H1 (cell line): ENCODE data around the gene ENKUR.

Source experiments
- CTCF ChIP-seq, 3 experiments: IDR thresholded peaks; 1 replicate in 2 of 3; 2 replicates in 1 of 3; pipeline versions ENCODE4 v1.5.1 to v1.6.1; 2011; ENCODE audit warnings: low read length in 3 of 3, mild to moderate bottlenecking in 3 of 3, inconsistent platforms in 2 of 3, low read depth in 1 of 3, moderate library complexity in 1 of 3; ENCODE audit not compliant: insufficient read depth in 1 of 3; ENCODE audit errors: control extremely low read depth in 1 of 3
- EZH2 ChIP-seq: fragments of 200-600 bp; sonication (generic); IDR thresholded peaks from 2 replicates; pipeline ENCODE4 v1.7.1; 2012; ENCODE audit warnings: low read depth, mild to moderate bottlenecking, moderate library complexity, low read length, inconsistent platforms; ENCODE audit not compliant: severe bottlenecking
- TAF1 ChIP-seq: IDR thresholded peaks from 2 replicates; pipeline ENCODE4 v1.6.1; 2011; ENCODE audit warnings: mild to moderate bottlenecking, low read depth, low read length

GRCh38 chr10:25023278-25023677, 7.3 kb upstream of the ENKUR start:
- TF ChIP-seq EZH2 (no peak), CTCF (IDR thresholded peaks at IDR 0.05; ENCODE audit: control extremely low read depth in 1 of 3, insufficient read depth in 1 of 3, low read depth in 1 of 3, low read length in 3 of 3) (no peak), TAF1 (no peak)
